AG20443 (cell line): ENCODE measurements around the gene FGGY.
"Not testable (repeated sequence)": the region's sequence is repeated elsewhere in the genome, so short reads cannot be mapped to it uniquely, and the experiment has no call there.

ENCODE experiments used
- DNase-seq: peaks from one replicate; pipeline ENCODE4 v3.0.0; 2012; ENCODE audit warnings: low spot score, mixed read lengths

FGGY gene

DNA sequence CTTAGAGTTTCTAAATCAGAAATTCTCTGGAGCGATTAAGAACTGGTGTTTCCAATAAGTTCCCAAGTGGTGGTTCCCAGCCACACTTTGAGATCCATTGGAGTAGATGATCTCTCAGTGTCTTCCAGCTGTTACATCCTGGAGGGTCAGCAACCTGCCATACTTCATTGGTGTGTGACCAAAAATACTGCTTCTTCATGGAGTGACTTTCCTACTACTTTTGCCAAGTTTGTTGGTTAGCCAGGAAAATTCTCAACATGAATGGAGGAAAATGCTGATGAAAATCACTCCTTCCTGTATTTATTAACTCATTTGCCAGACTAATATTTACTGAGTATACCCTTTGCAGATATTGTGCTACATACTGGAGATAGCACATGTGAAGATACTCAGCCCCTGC lies 186.1 kb downstream of the FGGY start:
- no peak for DNase-seq

DNA sequence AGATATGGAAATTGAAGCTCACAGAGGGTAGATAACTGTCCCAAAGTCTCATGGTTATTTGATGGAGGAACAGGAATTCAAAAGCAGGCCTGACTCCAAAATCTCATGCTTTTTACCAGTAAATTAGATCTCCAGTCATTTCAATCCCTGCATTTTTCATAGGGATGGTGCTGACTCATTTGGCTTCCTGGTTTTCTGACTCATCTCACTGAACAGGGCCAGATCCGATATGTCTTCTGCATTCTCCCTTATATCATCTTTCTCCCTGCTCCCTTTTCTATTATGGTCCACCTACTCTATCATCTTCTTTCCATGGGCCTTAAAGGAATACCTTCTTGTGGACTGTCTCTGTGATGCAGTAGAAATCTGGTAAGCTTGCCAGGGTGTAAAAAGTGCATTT lies 187.2 kb downstream of the FGGY start:
- DNase-seq, result peak; percentile 82

DNA sequence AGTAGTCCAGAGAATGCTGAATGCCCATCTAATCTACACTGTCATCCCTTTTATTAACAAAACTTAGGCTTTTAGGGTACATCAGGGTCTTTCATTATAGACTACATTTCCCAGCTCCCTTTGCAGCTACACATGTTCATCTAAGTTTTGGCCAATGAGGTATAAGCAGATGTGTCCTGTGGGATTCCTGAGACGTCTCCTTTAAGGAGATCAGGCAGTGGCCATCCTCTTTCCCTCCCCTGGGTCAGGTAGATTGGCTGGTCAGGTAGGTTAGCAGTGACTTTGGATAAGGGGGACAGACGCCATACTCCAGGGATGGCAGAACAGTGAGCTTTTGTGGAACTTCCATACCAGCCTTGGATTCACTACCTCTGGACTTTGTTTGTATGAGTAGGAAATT lies 188.3 kb downstream of the FGGY start:
- no peak for DNase-seq

GRCh38 chr1:59485949-59486348 lies 189.1 kb downstream of the FGGY start:
- DNase-seq, result no peak

DNA sequence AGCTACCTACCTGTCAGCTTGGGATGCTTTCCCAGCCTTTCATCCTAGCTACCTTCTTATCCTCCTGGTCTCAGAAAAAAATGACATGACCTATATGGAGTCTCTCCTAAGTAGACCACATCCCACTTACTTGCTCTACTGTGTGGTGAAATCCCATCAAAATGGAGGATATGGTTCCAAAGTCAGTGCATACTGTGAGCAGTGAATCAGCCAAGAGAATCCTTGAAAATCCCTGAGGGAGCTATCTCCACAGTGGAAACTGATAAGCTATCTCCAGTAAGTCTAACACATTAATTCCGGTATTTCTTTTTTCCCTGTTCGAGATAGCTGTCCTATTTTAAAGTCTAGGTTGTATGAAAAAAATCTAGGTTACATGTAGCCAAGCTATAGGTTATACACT lies 189.7 kb downstream of the FGGY start:
- no peak for DNase-seq

DNA sequence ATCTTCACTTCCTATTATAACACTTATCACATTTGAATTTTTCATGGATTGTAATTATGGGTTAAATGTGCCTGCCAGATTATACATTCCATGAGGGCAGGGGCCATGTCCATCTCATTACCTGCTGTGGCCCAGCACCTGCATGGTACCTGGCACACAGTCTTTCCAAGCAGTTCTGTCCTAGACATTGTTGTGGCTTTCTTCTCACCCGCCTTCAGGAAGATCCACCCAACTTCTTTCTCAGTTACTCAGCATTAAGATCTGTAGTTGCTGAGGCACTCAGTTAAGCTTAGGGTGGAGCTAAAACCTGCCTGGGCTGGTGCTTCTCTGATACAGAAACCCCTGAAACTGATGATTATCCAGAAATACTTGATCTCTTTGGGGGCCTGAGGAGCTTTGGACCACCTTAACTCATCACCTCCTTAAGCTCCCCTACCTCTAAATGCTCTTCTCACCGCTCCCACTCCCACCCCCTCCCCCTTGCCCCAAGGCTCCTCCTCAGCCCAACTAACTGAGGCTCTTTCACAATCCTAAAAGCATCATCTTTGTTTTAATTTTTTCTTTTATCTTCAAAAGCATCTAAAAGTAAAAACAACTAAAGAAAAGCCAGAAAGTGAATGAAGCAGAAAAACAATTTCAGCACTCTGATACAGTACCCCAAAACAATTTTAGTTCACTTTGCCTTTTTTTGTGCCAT lies 190.6 kb downstream of the FGGY start:
- peak; percentile 76 for DNase-seq

DNA sequence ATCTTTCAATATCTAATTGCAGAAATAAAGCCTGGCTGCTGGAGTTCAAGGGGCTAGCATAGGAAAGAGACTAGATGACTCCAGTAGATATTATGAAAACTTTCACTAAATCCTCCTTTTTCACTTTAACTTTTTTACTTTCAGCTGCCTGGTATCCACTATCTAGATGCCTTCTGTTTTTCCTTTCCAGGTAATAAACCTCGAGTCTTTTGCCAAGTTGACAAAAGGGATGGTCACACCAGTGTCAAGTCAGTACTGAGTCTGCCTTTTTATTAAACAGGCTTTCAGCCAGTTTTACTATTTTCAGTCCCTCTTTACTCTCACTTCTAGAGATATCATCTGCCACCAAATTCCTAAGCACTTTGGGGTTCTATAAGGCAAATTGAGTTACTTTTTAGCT lies 195.6 kb downstream of the FGGY start:
- no peak for DNase-seq

DNA sequence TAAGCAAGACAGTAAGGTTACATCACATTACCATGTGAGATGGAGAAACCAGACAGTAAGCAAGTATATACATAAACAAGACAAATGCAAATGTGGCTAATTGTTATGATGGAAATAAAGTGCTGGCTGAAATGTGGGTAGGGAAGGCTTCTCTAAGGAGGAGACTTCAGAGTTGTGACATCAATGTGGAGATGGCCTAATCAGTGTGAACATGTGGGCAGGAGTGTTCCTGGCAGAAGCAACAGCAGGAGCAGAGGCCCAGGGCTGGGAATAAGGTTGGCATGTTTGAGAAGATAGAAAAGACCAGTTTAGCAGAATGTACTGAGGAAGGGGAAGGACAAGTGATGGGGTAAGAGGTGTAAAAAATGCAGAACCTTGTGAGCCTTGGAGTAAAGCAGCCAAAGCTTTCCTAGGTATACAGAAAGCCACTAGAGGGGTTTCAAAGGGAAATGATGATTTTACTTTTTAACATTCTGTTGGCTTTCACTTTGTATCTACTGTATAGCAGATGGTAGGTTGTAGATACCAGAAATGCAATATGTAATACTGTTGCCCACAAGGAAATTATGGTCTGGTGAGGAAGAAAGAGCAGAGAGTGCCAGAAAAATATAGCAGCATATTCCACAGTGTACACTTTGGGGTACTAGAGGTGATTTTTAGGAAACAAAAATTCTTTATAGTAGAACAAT lies 197.4 kb downstream of the FGGY start:
- no peak for DNase-seq

- DNase-seq, result not testable (repeated sequence)
Observed at GRCh38 chr1:59496156-59496555, 199.3 kb downstream of the FGGY start.

GRCh38 chr1:59497616-59498015 lies 200.7 kb downstream of the FGGY start:
- DNase-seq, result no peak

GRCh38 chr1:59498640-59499039 lies 201.7 kb downstream of the FGGY start:
- peak; percentile 58 for DNase-seq

DNA sequence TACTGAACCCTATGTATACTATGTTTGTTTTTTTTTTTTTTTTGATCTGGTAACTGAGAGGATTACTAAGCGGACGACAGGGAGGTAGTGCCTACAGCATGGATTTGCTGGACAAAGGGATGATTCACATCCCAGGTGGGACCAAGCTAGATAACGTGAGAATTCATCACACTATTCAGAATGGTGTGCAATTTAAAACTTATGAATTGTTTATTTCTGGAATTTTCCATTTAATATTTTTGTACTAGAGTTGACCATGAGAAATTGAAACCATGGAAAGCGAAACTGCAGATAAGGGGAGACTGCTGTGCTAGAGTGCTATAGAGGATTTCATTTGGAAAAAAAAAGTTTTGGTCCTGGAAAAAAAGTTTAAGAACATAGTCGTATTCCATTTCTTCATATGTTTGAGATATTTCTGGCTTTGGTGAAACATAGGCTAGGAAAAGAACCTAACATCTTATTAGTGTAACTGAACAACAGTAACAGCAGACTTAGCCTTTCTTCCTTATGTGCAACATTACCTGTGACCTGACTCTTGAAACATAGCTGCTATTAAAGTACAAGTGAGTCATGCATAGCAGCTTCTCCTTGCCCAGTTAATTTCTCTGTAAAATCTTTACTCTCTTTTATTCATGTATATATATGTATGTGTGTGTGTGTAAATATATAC lies 202.5 kb downstream of the FGGY start:
- DNase-seq, result no peak

- DNase-seq, result no peak
Observed at GRCh38 chr1:59499943-59500569, 203.2 kb downstream of the FGGY start.

DNA sequence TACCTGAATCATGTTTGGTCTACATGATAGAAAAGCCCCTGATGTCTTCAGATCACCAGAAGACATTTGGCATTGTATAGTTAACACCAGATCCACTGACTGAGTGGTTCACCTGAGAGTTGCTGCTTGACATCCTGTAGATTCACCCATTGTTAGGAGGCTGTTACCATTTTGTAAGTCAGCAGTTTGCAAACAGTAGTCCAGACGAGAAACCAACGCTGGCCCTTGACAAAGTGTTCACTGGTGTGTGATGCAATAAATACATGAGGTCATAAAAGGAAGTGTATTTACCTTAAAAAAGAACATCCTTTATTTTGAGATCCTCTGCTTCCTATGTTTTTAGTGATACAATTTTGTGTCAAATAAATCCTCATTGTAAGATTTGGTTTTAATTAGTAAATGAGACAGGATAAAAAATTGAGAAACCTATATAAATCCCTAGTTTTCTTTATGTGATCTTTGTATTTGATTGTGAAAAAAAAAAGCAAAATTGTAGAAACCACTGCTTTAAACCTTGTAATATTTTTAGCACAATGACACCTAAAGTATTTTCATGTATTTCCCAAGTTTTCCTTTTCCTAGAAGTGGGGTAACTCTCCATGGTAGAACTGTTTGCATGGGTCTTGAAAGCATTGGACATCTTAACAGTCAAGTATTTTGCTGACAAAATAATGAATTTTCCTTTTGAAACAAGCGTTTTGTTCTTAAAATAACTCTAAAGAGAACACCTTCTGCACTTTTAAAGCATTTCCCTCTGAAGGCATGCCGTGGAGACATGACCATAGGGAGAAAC lies 204.3 kb downstream of the FGGY start:
- DNase-seq, result no peak

- no peak for DNase-seq
Observed at GRCh38 chr1:59502009-59502691, 205.3 kb downstream of the FGGY start.

- no peak for DNase-seq
Observed at GRCh38 chr1:59504276-59504675, 207.4 kb downstream of the FGGY start.

GRCh38 chr1:59505596-59506028 lies 208.7 kb downstream of the FGGY start:
- DNase-seq, result no peak

DNA sequence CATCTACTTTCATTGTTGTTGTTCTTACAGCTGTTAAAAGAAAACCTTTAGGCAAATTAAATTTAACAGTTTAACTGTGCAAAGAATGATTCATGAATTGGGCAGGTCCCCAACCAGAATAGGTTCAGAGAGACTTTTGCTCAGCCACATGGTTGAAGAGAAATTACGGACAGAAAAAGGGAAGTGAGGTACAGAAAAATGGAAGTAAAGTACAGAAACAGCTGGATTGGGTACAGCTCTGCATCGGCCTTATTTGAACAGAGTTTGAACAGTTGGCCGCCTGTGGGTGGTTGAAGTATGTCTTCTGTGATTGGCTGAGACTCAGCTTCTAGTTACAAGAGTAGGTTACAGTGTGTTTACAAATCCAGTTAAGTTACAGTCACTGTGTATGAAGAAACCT lies 210.1 kb downstream of the FGGY start:
- peak; percentile 58 for DNase-seq

GRCh38 chr1:59509341-59509875 lies 212.5 kb downstream of the FGGY start:
- DNase-seq, result no peak

DNA sequence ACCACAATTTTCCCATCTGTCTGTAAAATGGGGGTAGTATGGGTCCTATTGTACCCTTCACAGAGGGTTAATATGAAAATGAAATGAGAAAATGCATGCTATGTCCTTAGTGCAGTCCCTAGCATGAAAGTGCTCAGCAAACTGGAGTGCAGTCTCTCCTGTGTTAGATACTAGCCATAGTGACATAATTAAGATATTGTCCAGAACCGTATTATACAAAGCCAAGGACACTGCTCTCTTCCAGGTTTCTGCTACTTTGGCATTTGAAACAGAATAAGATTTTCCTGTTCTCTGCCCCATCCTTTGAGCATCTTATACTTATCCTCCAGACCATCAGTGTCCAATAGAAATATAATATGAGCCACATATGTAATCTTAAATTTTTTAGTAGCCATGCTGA lies 213.4 kb downstream of the FGGY start:
- no peak for DNase-seq
